CD4-positive, alpha-beta memory T cell (primary cell): ENCODE measurements around the gene IL23R. TPM values are rescaled to one million over a fixed set of nuclear protein-coding genes. Genes with fewer than 3 reads are reported as not detected.
A peak's percentile ranks its signal among the peaks of the same experiment; 100 is the strongest.

Source experiments
- CTCF ChIA-PET: fragments of 350-600 bp; sonication (Branson Sonifier 250); formaldehyde crosslinking; loops from one replicate; lab custom pipeline; 2021; ENCODE audit warnings: inconsistent platforms; ENCODE audit not compliant: partially characterized antibody; lab: Charles Lee
- POLR2A ChIA-PET: fragments of 350-600 bp; sonication (Branson Sonifier 250); formaldehyde crosslinking; loops from one replicate; lab custom pipeline; 2021; ENCODE audit not compliant: partially characterized antibody; lab: Charles Lee
- DNase-seq, 5 donors: peaks; one replicate each; pipeline versions ENCODE4 v3.0.0 to v3.0.0-alpha.2; 2020 to 2022; ENCODE audit warnings: mixed read lengths in 1 of 5
- H3K27ac ChIP-seq: one replicate; pipeline ENCODE4 v1.7.0; 2013; ENCODE audit warnings: low read depth, low read length
- H3K27me3 ChIP-seq: 2 replicates; pipeline ENCODE4 v1.7.0; 2013; ENCODE audit warnings: mild to moderate bottlenecking, low read length, moderate library complexity; ENCODE audit not compliant: insufficient read depth
- H3K36me3 ChIP-seq: 2 replicates; pipeline ENCODE4 v1.7.0; 2013; ENCODE audit warnings: mild to moderate bottlenecking, low read length, moderate library complexity; ENCODE audit not compliant: insufficient read depth
- H3K4me1 ChIP-seq: 2 replicates; pipeline ENCODE4 v1.7.0; 2013; ENCODE audit warnings: mild to moderate bottlenecking, low read length, moderate library complexity; ENCODE audit not compliant: insufficient read depth
- H3K4me3 ChIP-seq, 2 donors: one replicate each; pipeline ENCODE4 v1.7.0; 2013; ENCODE audit warnings: low read length in 2 of 2, mild to moderate bottlenecking in 1 of 2
- H3K9me3 ChIP-seq, 2 donors: one replicate each; pipeline ENCODE4 v1.7.0; 2013; ENCODE audit warnings: low read length in 2 of 2, control low read depth in 1 of 2; ENCODE audit not compliant: control insufficient read depth in 1 of 2
- H3K27ac Mint-ChIP-seq, 7 donors: one replicate each; pipeline ENCODE4 v1.8.0; 2020 to 2021; ENCODE audit warnings: mixed read lengths in 7 of 7, mild to moderate bottlenecking in 6 of 7, inconsistent platforms in 3 of 7, moderate library complexity in 3 of 7
- H3K27me3 Mint-ChIP-seq, 2 donors: one replicate each; pipeline ENCODE4 v1.8.0; 2020 to 2021; ENCODE audit warnings: mixed read lengths in 2 of 2
- H3K36me3 Mint-ChIP-seq, 2 donors: one replicate each; pipeline ENCODE4 v1.8.0; 2020 to 2021; ENCODE audit warnings: mixed read lengths in 2 of 2, inconsistent platforms in 1 of 2, mild to moderate bottlenecking in 1 of 2
- H3K4me1 Mint-ChIP-seq, 4 donors: one replicate each; pipeline ENCODE4 v1.8.0; 2020 to 2021; ENCODE audit warnings: mixed read lengths in 4 of 4, mild to moderate bottlenecking in 1 of 4
- H3K4me3 Mint-ChIP-seq, 8 donors: one replicate each; pipeline ENCODE4 v1.8.0; 2020 to 2021; ENCODE audit warnings: mixed read lengths in 8 of 8, mild to moderate bottlenecking in 7 of 8, moderate library complexity in 6 of 8, inconsistent platforms in 3 of 8
- H3K9me3 Mint-ChIP-seq, 8 donors: one replicate each; pipeline ENCODE4 v1.8.0; 2020 to 2021; ENCODE audit warnings: mixed read lengths in 8 of 8, mild to moderate bottlenecking in 5 of 8, inconsistent platforms in 3 of 8, moderate library complexity in 1 of 8
- intact Hi-C: fragments of 100-400 bp; cut with micrococcal nuclease; formaldehyde crosslinking; loops from one replicate; pipeline ENCODE4 v1.15.1; 2023
- polyA plus RNA-seq, 2 donors: library from polyadenylated mRNA; unstranded; fragments of 300-500 nt; fragmentation: Illumina TruSeq; gene quantifications; one replicate each; pipeline ENCODE4 v1.2.3, GENCODE V29; 2021
- total RNA-seq, 2 experiments: library from RNA; stranded (reverse); gene quantifications; one replicate each; pipeline ENCODE4 v1.2.3, GENCODE V29; 2021

The IL23R gene
- total RNA-seq = 1 to 10 TPM in 1 of 2 experiments, under 1 TPM in 1; 0.47 to 1.1 TPM
- polyA plus RNA-seq = 1 to 10 TPM; 1.8 to 2.6 TPM

GRCh38 chr1:67166196-67166595 is at the start of gene IL23R:
TSS of gene IL23R (plus strand) at chr1:67166454. CDS start at chr1:67168121, 1,667 bp downstream.
- Mint-ChIP-seq H3K36me3 (no peaks in the 10 kb centered on the region), H3K9me3 (peaks cover 0 to 4% (median 0%) of the 10 kb centered on the region in 8 donors), H3K27ac (peak within 1 kb of the TSS in 6 of 7 donors; percentile 72 to 87 (median 82)), H3K4me3 (peak within 1 kb of the TSS; percentile 59 to 79 (median 70)), H3K4me1 (peaks cover 21 to 46% (median 30%) of the 10 kb centered on the region in 4 donors), H3K27me3 (peaks cover 0 to 3% of the 10 kb centered on the region in 2 donors)
- no peak within 1 kb of the TSS for H3K4me3 ChIP-seq
- ChIA-PET CTCF (interaction anchor here (1.0 to 3.4 kb wide), 3 partner anchors 17 to 401 kb away, joined by 3 to 16 read pairs (median 4); no protein-coding TSS in a partner anchor), POLR2A (interaction anchor here (0.5 kb wide), 1 partner anchor 123 kb away, joined by 3 read pairs; no protein-coding TSS in a partner anchor)
- peaks cover 19% of the 10 kb centered on the region for H3K4me1 ChIP-seq
- H3K36me3 ChIP-seq = no peaks in the 10 kb centered on the region
- intact Hi-C loops = no loop called here
- peaks cover 4% of the 10 kb centered on the region for H3K27me3 ChIP-seq
- H3K9me3 ChIP-seq = no peaks in the 10 kb centered on the region
- peak; percentile 49 to 79 (median 60) for DNase-seq
- peak within 1 kb of the TSS; percentile 16 for H3K27ac ChIP-seq

- no peak overlapping the region for H3K27ac ChIP-seq
These were observed 48.1 kb upstream of the IL23R start for GRCh38 chr1:67118191-67118590.

GRCh38 chr1:67118646-67119045 is 47.6 kb upstream of the IL23R start:
- no peaks in the 10 kb centered on the region for H3K27me3 Mint-ChIP-seq
- DNase-seq = peak in 1 of 5 donors; percentile 32
- Histone ChIP-seq H3K4me3 (no peak overlapping the region), H3K27me3 (no peaks in the 10 kb centered on the region), H3K36me3 (no peaks in the 10 kb centered on the region), H3K4me1 (no peaks in the 10 kb centered on the region), H3K9me3 (no peaks in the 10 kb centered on the region), H3K27ac (no peak overlapping the region)
- intact Hi-C loops = no loop called here
- no peaks in the 10 kb centered on the region for H3K36me3 Mint-ChIP-seq
- no peaks in the 10 kb centered on the region for H3K4me1 Mint-ChIP-seq
- ChIA-PET CTCF (no interaction called here), POLR2A (interaction anchor here (1.2 kb wide), 2 partner anchors 22 to 65 kb away, joined by 3 read pairs; partner anchors contain the start of gene SLC35D1)
- peaks cover 2 to 14% (median 7%) of the 10 kb centered on the region in 8 donors for H3K9me3 Mint-ChIP-seq
- no peak overlapping the region for H3K4me3 Mint-ChIP-seq
- H3K27ac Mint-ChIP-seq = no peak overlapping the region

More at GRCh38 chr1:67118191-67118590, 48.1 kb upstream of the IL23R start:
- no peaks in the 10 kb centered on the region for H3K36me3 Mint-ChIP-seq
- H3K27me3 Mint-ChIP-seq = no peaks in the 10 kb centered on the region
- Histone ChIP-seq H3K4me1 (no peaks in the 10 kb centered on the region), H3K27me3 (no peaks in the 10 kb centered on the region), H3K4me3 (no peak overlapping the region), H3K9me3 (no peaks in the 10 kb centered on the region), H3K36me3 (no peaks in the 10 kb centered on the region)
- POLR2A ChIA-PET = interaction anchor here (1.2 kb wide), 1 partner anchor 22 kb away, joined by 3 read pairs; no protein-coding TSS in a partner anchor
- no peak overlapping the region for H3K27ac Mint-ChIP-seq
- H3K9me3 Mint-ChIP-seq = peaks cover 2 to 19% (median 8%) of the 10 kb centered on the region in 8 donors
- DNase-seq = no peak
- CTCF ChIA-PET = no interaction called here
- no peaks in the 10 kb centered on the region for H3K4me1 Mint-ChIP-seq
- no peak overlapping the region for H3K4me3 Mint-ChIP-seq
- intact Hi-C loops = no loop called here

- Mint-ChIP-seq H3K36me3 (no peaks in the 10 kb centered on the region), H3K4me1 (no peaks in the 10 kb centered on the region), H3K4me3 (no peak overlapping the region), H3K27ac (no peak overlapping the region), H3K9me3 (peaks cover 0 to 3% (median 0%) of the 10 kb centered on the region in 8 donors), H3K27me3 (no peaks in the 10 kb centered on the region)
- no peak for DNase-seq
- Histone ChIP-seq H3K27me3 (no peaks in the 10 kb centered on the region), H3K9me3 (no peaks in the 10 kb centered on the region), H3K36me3 (no peaks in the 10 kb centered on the region), H3K4me3 (no peak overlapping the region), H3K27ac (no peak overlapping the region), H3K4me1 (no peaks in the 10 kb centered on the region)
- CTCF ChIA-PET = interaction anchor here (1.2 to 1.3 kb wide), 2 partner anchors 27 to 91 kb away, joined by 3 read pairs; no protein-coding TSS in a partner anchor
- intact Hi-C loops = no loop called here
- POLR2A ChIA-PET = no interaction called here
These were observed 45.2 kb upstream of the IL23R start for GRCh38 chr1:67120855-67121619.

- H3K4me3 Mint-ChIP-seq = no peak overlapping the region
- CTCF ChIA-PET = interaction anchor here (1.1 to 2.2 kb wide), 3 partner anchors 20 to 89 kb away, joined by 3 to 7 read pairs (median 7); no protein-coding TSS in a partner anchor
- Histone ChIP-seq H3K4me1 (no peaks in the 10 kb centered on the region), H3K36me3 (no peaks in the 10 kb centered on the region), H3K9me3 (no peaks in the 10 kb centered on the region), H3K27me3 (no peaks in the 10 kb centered on the region), H3K27ac (no peak overlapping the region), H3K4me3 (no peak overlapping the region)
- no peak for DNase-seq
- no peaks in the 10 kb centered on the region for H3K36me3 Mint-ChIP-seq
- no peaks in the 10 kb centered on the region for H3K27me3 Mint-ChIP-seq
- H3K4me1 Mint-ChIP-seq = no peaks in the 10 kb centered on the region
- intact Hi-C loops = no loop called here
- H3K27ac Mint-ChIP-seq = no peak overlapping the region
- POLR2A ChIA-PET = interaction anchor here (0.9 kb wide), 1 partner anchor 10 kb away, joined by 3 read pairs; no protein-coding TSS in a partner anchor
- peaks cover 0 to 3% (median 0%) of the 10 kb centered on the region in 8 donors for H3K9me3 Mint-ChIP-seq
These were observed 41.8 kb upstream of the IL23R start for GRCh38 chr1:67124455-67124854.

GRCh38 chr1:67126111-67126746 is 40.0 kb upstream of the IL23R start:
- no peaks in the 10 kb centered on the region for H3K4me1 ChIP-seq
- Mint-ChIP-seq H3K27me3 (no peaks in the 10 kb centered on the region), H3K4me1 (no peaks in the 10 kb centered on the region), H3K27ac (no peak overlapping the region), H3K36me3 (no peaks in the 10 kb centered on the region), H3K9me3 (no peaks in the 10 kb centered on the region), H3K4me3 (no peak overlapping the region)
- no peak overlapping the region for H3K27ac ChIP-seq
- H3K4me3 ChIP-seq = no peak overlapping the region
- ChIA-PET POLR2A (no interaction called here), CTCF (interaction anchor here (1.0 to 2.5 kb wide), 3 partner anchors 23 to 84 kb away, joined by 3 to 15 read pairs (median 4); no protein-coding TSS in a partner anchor)
- H3K9me3 ChIP-seq = no peaks in the 10 kb centered on the region
- H3K27me3 ChIP-seq = no peaks in the 10 kb centered on the region
- intact Hi-C loops = no loop called here
- no peaks in the 10 kb centered on the region for H3K36me3 ChIP-seq
- no peak for DNase-seq

- Mint-ChIP-seq H3K9me3 (no peaks in the 10 kb centered on the region), H3K27me3 (no peaks in the 10 kb centered on the region), H3K4me1 (no peaks in the 10 kb centered on the region), H3K4me3 (no peak overlapping the region), H3K27ac (no peak overlapping the region), H3K36me3 (no peaks in the 10 kb centered on the region)
- POLR2A ChIA-PET = no interaction called here
- no peaks in the 10 kb centered on the region for H3K27me3 ChIP-seq
- no peak overlapping the region for H3K4me3 ChIP-seq
- intact Hi-C loops = no loop called here
- DNase-seq = no peak
- CTCF ChIA-PET = interaction anchor here (1.0 to 2.5 kb wide), 3 partner anchors 22 to 75 kb away, joined by 3 to 15 read pairs (median 4); no protein-coding TSS in a partner anchor
- H3K36me3 ChIP-seq = no peaks in the 10 kb centered on the region
- H3K9me3 ChIP-seq = no peaks in the 10 kb centered on the region
- H3K27ac ChIP-seq = no peak overlapping the region
- no peaks in the 10 kb centered on the region for H3K4me1 ChIP-seq
These were observed 39.3 kb upstream of the IL23R start for GRCh38 chr1:67126974-67127373.
